Measurements from ENCODE around the gene GUCD1. TPM values are rescaled to one million over a fixed set of nuclear protein-coding genes. Genes with fewer than 3 reads are reported as not detected.

The GUCD1 gene
- total RNA-seq, 4 donors from 2014 or later: 48.2 to 98.8 (median 76.2) TPM

- H3K9me3 ChIP-seq: no peaks in the 10 kb centered on the region
- no peak overlapping the region for H3K27ac ChIP-seq
- WGBS, 2 donors: 78 to 83% methylated on average over 6 to 8 of the region's 8 CpGs
- peaks cover 0 to 18% (median 5%) of the 10 kb centered on the region in 3 donors for H3K4me1 ChIP-seq
- peaks cover 0 to 4% (median 0%) of the 10 kb centered on the region in 4 donors for H3K27me3 ChIP-seq
- no peak for DNase-seq
- TF ChIP-seq CTCF (IDR thresholded peaks at IDR 0.05) (no peak), POLR2A (IDR thresholded peaks at IDR 0.05) (no peak)
- H3K4me3 ChIP-seq: no peak overlapping the region
- H3K36me3 ChIP-seq: no peaks in the 10 kb centered on the region
- intact Hi-C loops (cut with DNase I): no loop called here
These were observed 53.5 kb downstream of the GUCD1 start for GRCh38 chr22:24501301-24502005.

GRCh38 chr22:24500277-24500820, 54.6 kb downstream of the GUCD1 start:
- Histone ChIP-seq H3K36me3 (no peaks in the 10 kb centered on the region), H3K9me3 (no peaks in the 10 kb centered on the region), H3K4me3 (no peak overlapping the region), H3K27ac (no peak overlapping the region), H3K4me1 (peaks cover 0 to 16% (median 5%) of the 10 kb centered on the region in 3 donors), H3K27me3 (peaks cover 0 to 11% (median 0%) of the 10 kb centered on the region in 4 donors)
- WGBS, 2 donors: 48 to 59% methylated on average over 14 to 16 of the region's 16 CpGs
- intact Hi-C loops (cut with DNase I): no loop called here
- DNase-seq: no peak
- TF ChIP-seq CTCF (IDR thresholded peaks at IDR 0.05) (peak in 1 of 6 experiments; percentile 11), POLR2A (IDR thresholded peaks at IDR 0.05) (no peak)

GRCh38 chr22:24499706-24500276, 55.1 kb downstream of the GUCD1 start:
- Histone ChIP-seq H3K27me3 (peaks cover 0 to 17% (median 2%) of the 10 kb centered on the region in 4 donors), H3K4me3 (no peak overlapping the region), H3K4me1 (peaks cover 5 to 21% (median 5%) of the 10 kb centered on the region in 3 donors), H3K27ac (no peak overlapping the region), H3K36me3 (no peaks in the 10 kb centered on the region), H3K9me3 (no peaks in the 10 kb centered on the region)
- DNase-seq: no peak
- TF ChIP-seq CTCF (IDR thresholded peaks at IDR 0.05) (no peak), POLR2A (IDR thresholded peaks at IDR 0.05) (no peak)
- 80% methylated on average over 1 to 10 of the region's 10 CpGs for WGBS, 2 donors
- intact Hi-C loops (cut with DNase I): no loop called here

GRCh38 chr22:24498824-24499223, 56.1 kb downstream of the GUCD1 start:
- 90 to 93% methylated on average over 2 to 7 of the region's 11 CpGs for WGBS, 2 donors
- peaks cover 5 to 29% (median 8%) of the 10 kb centered on the region in 3 donors for H3K4me1 ChIP-seq
- H3K27me3 ChIP-seq: peaks cover 0 to 26% (median 10%) of the 10 kb centered on the region in 4 donors
- no peaks in the 10 kb centered on the region for H3K36me3 ChIP-seq
- no peak for DNase-seq
- no peak for TF ChIP-seq CTCF (IDR thresholded peaks at IDR 0.05)
- TF ChIP-seq POLR2A (IDR thresholded peaks at IDR 0.05): no peak
- no peak overlapping the region for H3K4me3 ChIP-seq
- intact Hi-C loops (cut with DNase I): no loop called here
- no peaks in the 10 kb centered on the region for H3K9me3 ChIP-seq
- H3K27ac ChIP-seq: no peak overlapping the region

GRCh38 chr22:24497841-24498258, 57.1 kb downstream of the GUCD1 start:
- H3K4me1 ChIP-seq: peaks cover 5 to 29% (median 8%) of the 10 kb centered on the region in 3 donors
- TF ChIP-seq POLR2A (IDR thresholded peaks at IDR 0.05) (no peak), CTCF (IDR thresholded peaks at IDR 0.05) (no peak)
- no peak overlapping the region for H3K4me3 ChIP-seq
- no peaks in the 10 kb centered on the region for H3K36me3 ChIP-seq
- no peak for DNase-seq
- no peaks in the 10 kb centered on the region for H3K9me3 ChIP-seq
- peaks cover 0 to 36% (median 10%) of the 10 kb centered on the region in 4 donors for H3K27me3 ChIP-seq
- H3K27ac ChIP-seq: no peak overlapping the region
- WGBS, 2 donors: 85 to 100% methylated on average over 1 to 2 of the region's 2 CpGs
- intact Hi-C loops (cut with DNase I): no loop called here

Measured in esophagus squamous epithelium (tissue), 5 donors.